ENCODE data around the gene LGALS3BP.

DNA sequence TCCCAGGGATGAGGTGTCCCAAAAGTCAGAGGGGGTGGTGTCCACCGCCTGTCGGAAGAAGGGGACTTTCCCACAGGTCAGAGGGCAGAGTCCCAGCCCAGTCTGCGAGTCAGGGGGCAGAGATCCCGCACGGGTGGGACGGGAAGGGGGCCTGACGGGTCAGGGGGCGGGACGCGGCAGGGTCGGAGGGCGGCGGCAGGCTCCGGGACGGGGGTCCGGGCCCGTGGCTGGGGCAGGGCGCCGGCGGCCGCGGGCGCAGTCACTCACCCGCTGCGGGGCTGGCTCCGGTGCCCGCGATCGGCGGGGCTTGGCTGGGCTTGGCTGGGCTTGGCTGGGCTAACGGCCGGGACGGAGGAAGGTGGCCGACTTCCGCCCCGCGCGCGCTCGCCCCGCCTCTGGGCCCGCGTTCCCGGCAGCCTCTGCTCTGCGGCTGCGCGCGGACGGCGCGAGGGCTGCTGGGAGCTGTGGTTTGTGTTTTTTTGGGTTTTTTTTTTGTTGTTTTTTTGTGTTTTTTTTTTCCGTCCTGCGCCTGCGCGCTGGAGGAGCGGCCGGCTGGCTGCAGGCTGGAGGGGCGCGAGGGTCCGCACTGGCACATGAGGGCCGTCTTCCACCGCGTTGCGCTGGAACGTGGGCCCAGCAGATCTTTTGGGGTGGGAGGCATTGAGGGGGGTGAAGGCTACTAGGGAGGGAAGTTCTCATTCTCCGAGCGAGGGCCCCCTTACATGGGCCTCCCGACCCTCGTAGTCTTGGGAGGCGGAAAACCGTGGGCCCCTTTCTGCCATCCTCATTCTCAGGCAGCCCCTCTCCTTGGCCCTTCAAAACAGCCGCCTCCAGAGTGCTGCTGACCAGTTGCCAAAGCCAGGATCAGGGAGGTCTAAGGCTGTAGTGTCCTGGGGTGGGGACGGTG lies 29.9 kb upstream of the LGALS3BP start, which contains the start of gene CANT1:
- TF ChIP-seq SUZ12 (IDR thresholded peaks at IDR 0.05; ENCODE audit: extremely low read depth, insufficient read depth, insufficient read length) (no peak), YY1 (IDR thresholded peaks at IDR 0.05; ENCODE audit: insufficient read depth, insufficient read length) (no peak)

All from NT2/D1 (cell line).